Effector CD4-positive, alpha-beta T cell (primary cell): ENCODE data around the gene MKRN1.
"Not testable (repeated sequence)": the region's sequence is repeated elsewhere in the genome, so short reads cannot be mapped to it uniquely, and the experiment has no call there.

ENCODE experiments used
- DNase-seq: peaks from one replicate; pipeline ENCODE4 v3.0.0-alpha.2; 2020
- total RNA-seq: gene quantifications from one replicate; lab custom pipeline; 2026; lab: John Stamatoyannopoulos, UW

The MKRN1 gene, protein sequence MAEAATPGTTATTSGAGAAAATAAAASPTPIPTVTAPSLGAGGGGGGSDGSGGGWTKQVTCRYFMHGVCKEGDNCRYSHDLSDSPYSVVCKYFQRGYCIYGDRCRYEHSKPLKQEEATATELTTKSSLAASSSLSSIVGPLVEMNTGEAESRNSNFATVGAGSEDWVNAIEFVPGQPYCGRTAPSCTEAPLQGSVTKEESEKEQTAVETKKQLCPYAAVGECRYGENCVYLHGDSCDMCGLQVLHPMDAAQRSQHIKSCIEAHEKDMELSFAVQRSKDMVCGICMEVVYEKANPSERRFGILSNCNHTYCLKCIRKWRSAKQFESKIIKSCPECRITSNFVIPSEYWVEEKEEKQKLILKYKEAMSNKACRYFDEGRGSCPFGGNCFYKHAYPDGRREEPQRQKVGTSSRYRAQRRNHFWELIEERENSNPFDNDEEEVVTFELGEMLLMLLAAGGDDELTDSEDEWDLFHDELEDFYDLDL
- 198 reads per million, percentile 92 among the genes with 10 or more reads in this experiment for total RNA-seq

DNA sequence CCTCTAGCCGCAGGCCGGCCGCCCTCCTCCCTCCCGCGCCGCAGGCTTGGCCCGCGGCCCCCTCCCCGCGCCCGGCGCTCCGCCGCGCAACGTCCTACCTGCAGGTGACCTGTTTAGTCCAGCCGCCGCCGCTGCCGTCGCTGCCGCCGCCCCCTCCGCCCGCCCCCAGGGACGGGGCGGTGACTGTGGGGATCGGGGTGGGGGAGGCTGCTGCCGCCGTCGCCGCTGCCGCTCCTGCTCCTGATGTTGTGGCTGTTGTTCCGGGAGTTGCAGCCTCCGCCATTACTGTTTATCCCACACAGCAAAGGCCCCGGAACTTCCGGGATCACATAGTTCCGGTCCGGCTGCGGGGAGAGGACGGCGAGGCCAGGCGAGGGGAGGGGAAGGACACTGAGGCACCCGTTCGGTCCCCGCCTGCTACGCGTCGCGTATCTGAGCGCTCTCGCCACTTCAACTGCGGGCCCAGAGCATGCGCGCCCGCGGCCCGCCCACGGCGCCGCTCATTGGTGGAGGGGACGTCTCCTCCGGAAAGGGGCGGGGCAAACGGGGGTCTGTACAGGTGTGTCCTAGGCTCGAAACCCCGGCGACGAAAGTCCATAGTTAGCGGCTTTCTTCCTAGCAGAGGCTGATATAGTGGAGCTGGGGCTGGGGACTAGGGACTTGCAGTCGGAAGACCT, at the start of gene MKRN1:
TSS of gene MKRN1 (minus strand) at position 444 of the 677 bp plus-strand sequence. CDS start at position 283, 161 bp downstream.
- DNase-seq = peak; percentile 86

DNA sequence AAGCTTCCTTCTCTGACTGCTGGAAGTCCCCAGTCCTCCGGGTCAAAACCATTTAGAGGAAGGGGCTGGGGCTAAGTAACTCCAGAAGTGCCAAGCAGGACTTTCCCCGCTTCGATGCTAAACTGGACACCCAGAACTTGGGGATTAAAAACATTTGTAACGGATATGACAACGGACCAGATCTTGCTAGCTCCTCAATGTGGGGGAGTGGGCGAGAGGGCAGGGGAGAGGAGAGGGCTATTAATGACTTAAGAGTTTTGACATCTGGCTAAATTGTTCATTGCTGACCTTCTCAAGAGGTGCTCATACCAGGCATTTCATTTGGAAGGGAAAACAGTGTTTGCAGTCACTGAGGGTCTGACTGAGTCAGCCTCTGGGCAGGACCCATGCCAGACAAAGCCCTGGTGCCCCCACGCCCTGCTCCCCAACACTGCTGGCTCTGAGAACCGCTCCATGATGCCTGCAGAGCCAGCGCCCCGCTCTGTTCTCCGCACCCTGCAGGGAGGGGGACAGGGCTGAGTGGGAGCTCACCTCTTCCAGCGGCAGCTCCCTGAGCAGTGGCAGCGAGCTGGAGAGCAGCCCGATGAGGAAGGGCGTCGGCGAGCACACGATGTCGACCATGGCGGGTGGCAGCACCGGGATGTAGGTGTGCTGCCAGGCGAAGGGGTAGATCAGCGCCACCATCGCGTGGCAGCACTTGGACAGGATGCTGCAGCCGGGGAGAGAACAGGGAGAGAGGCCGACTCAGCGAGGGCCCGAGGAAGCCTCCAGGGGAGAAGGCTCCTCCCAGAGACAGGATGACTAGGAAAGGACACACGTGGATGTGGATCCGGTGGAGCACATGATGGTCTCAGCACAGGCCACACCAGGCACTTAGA, 47.7 kb upstream of the MKRN1 start:
- no peak for DNase-seq

DNA sequence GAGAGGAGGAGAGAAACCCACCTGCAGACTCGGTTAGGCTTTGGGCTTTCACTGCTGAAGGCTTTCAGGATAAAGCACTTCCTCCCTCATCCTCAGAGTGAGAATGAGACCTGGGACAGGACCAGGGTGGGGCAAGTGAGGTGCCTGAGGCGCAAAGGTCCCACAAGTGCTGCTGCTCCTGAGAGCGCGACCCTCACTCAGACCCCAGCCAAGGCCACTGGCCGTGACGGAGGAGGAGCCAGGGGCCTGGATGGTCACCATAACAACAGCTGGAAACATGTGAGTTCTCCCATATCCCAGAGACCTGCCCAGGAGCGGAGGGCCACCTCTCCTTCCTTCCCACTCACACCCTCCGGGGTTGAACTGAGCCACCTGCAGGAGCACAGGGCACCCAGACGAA, 46.9 kb upstream of the MKRN1 start:
- no peak for DNase-seq

DNA sequence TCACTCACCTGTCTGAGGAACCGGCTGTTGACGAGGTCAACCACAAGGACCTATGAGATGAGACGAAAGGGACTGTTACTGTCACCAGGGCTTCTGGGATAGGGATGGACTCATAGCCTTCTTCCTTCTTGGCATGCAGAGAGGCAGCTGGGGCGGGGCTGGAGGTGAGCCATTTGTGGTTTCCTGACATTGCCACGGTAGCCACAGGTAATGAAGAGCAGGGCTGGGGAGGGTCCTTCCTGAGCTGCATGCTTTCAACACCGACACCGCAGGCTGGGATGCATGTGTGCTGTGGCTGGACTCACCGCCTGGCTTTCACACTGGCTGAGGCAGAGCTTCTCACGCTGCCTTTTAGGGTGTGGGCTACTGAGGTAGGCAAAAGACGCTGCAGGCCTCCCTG, 46.4 kb upstream of the MKRN1 start:
- DNase-seq = no peak

DNA sequence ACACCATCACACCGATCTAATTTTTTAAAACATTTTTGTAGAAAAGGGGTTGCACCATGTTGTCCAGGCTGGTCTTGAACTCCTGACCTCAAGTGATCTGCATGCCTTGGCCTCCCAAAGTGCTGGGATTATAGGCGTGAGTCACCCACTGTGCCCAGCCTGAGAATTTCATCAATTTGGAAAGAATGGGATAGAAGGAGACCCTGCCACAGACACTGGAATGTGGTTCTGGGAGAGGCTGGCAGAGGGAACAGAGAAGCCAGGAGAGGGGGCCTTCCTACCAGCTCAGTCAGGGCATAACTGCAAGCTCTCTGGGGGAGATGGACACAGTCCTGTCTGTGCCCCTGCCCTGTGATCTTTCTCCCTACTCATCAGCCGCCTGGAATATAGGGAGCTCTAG, 42.1 kb upstream of the MKRN1 start:
- DNase-seq = no peak

DNA sequence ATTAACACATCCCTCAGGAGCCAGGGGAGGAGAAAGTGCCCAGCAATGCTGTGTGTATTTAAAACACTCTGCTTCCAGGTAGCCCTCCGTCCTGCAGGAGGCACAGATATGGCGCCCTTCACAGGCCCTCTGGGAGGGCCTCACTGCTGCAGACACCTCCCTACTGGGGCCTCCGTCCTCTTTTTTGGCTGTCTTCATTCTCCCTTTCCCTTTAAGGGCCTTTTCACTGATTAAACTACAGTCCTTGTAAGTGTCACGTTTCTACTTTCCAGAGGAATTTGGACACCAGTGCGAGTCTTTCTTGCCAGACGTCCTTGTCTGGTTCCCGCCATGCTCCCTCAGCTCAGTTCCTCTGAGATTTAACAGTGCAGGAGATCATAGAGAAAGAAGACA, 39.7 kb upstream of the MKRN1 start:
- no peak for DNase-seq

DNA sequence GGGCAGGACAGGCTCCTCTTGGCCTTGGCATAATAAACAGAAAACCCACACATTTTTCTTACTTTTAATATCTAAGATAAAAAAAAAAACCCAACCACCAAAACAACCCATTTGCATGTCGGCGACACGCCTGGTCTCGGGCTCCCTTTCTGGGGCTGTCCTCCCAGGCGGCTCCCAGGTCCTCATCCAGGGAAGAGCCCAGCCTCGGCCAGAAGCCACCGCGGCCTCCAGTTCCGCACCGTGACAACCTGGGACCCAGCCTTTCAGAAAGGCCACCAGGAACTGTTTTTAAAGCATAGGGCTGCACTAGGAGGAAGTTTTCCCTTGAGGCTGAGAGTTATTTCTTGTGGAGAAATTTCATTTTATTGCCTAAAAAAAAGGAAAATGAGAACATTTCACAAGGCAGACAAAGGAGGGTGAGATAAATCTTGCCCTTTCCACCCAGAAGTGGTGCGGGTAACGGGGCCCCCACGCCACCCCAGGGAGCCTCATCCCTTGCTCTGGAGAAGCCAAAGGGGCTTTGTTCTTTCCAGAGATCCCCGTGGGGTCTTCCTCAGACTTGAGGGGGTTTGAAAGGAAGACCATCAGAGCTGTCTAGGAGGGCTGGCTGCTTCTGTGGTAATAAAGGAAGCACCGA, 39.2 kb upstream of the MKRN1 start:
- DNase-seq = no peak

DNA sequence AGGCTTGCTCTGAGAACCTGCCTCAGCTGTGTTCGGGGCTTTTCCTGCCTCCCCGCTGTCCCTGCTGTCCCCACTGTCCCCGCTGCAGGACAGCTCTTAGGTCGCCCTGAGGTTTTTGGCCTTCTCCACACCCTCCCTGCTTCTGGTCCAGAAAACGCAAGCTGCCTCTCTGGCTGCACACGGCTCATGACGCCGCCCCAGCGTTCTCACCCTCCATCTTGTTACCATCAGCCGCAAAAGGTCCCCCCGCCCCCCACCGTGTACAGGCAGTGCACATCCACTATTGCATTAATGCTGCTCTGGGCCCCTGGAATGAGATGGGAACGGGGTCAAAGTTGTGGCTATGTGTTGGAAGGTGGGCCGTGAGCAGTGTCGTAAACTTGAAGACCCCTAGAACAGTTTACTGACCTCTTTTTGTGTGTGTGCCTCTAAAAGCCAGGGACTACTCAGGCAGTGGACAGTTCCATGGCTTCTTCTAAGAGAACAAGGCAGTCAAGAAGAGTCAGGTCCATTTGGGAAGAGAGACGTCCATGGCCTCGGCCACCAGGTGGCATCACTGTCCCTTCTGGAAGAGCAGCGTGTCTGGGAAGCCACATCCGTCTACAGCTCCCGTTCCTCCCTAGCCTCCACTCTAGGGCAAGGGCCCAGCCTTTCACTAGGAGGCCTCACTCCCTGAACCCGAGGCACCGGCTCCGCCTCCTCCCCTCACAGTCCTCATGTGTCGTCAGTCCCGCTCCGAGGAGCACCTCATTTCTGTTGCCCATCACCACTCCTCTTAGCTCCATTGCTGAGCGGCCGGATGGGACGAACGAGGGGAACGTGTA, 38.5 kb upstream of the MKRN1 start:
- peak; percentile 44 for DNase-seq

DNA sequence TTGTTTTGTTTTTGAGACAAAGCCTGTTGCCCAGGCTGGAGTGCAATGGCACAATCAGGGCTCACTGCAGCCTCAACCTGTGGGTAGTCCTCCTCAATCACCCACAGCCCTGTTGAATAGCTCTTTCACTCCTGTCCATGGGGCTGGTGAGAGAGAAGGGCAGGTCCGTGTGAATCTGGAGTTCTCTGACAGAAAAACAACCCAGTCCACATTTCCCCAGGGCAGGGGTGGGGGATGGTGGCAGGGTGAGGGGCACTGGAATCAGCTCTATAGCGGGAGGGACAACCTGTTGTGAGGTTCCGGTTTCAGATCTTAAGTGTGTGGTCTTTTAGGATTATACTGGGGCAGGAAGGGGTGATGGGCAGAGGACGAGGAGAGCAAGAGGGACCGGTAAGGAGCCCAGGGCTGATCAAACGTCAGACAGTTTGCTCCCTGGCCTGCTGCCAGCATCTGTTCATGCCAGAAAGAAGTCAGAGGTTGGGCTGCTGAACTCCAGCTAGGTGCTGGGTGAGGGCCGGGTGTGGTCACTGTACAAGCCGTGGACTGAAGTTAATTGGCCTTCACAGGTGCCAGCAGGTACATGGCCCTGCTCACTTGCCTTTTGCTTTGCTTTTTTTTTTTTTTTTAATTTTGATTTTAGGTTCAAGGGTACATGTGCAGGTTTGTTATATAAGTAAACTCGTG, 33.2 kb upstream of the MKRN1 start:
- no peak for DNase-seq

DNA sequence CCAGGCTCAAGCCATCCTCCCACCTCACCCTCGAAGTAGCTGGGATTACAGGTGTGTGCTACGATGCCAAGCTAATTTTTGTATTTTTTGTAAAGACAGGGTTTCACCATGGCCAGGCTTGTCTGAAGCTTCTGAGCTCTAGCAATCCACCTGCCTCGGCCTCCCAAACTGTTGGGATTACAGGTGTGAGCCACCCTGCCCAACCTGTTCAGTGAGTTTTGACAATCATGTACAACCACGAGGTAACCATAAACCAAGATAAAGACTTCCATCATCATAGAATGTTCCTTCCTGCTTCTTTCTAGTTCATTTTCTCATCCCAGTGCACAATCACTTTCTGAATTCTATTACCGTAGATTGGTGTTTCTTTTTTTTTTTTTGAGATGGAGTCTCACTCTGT, 30.5 kb upstream of the MKRN1 start:
- no peak for DNase-seq

DNA sequence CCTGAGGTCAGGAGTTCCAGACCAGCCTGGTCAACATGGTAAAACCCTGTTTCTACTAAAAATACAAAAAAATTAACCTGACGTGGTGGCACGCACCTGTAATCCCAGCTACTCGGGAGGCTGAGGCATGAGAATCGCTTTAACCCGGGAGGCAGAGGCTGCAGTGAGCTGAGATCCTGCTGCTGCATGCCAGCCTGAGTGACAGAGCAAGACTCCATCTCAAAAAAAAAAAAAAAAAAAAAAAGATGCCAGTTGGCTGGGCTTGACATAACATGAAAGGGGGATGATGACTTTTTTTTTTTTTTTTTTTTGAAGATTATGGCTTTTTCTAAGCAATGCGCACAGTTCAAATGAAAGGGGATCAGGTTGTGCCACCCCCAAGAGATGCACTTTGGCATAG, 28.3 kb upstream of the MKRN1 start:
- DNase-seq = not testable (repeated sequence)

DNA sequence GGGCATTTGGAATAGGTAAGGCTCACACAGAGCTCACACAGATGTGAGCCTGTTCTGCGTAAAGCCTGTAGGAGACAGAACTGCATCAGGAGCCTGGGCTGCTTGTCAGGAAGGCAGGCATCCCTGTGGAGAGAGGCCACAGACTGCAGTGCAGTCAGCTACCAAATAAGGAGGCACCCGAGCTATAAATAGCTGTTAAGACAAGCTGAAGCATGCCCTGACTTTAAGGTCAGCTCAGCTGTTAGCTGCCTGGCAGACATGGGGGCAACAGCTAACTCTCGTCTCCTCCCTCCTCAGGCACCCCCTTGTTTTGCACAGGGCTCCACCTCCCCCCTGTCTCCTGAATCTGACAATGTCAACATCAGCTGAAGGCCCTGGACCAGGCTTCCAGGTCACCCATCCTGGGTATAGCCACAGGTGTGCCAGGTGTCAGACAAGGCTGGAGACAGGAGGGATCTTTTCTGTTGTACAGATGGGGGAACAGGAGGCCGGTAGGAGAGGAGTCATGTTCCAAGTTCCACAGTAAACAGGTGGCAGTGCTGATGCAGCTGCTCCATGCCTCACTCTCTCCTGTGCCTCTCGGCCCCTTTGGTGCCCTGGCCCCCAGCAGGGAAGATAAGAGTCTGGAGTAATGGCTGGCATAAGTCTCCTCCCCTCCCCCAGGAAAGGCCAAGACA, 27.6 kb upstream of the MKRN1 start:
- DNase-seq = no peak

DNA sequence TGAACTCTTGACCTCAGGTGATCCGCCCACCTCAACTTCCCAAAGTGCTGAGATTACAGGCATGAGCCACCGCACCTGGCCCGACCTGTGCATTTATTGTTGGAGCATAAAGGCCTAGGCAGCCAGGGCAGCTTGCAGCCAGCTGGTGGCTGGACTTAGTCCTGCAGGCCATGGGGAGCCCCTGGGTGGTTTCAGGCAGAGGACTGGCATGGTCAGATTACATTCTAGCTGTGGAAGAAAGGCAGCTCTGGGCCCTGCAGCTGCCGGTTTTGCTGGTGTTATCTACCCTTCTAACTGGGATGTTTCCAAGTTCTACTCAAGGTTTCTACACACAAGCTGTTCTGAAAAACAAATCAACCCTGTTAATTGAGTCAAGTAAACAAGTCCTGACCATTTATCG, 22.7 kb upstream of the MKRN1 start:
- no peak for DNase-seq

DNA sequence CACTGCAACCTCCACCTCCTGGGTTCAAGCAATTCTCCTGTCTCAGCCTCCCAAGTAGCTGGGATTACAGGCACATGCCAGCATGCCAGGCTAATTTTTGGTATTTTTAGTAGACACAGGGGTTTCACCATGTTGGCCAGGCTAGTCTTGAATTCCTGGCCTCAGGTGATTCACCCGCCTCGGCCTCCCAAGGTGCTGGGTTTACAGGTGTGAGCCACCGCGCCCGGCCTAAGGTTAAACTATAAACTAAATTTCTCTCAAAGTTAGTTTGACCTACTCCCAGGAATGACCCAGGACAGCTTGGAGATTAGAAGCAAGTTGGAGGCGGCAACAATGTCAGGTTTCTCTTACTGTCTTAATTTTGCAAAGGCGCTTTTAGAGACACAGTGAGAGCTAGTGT, 18.5 kb upstream of the MKRN1 start:
- not testable (repeated sequence) for DNase-seq

DNA sequence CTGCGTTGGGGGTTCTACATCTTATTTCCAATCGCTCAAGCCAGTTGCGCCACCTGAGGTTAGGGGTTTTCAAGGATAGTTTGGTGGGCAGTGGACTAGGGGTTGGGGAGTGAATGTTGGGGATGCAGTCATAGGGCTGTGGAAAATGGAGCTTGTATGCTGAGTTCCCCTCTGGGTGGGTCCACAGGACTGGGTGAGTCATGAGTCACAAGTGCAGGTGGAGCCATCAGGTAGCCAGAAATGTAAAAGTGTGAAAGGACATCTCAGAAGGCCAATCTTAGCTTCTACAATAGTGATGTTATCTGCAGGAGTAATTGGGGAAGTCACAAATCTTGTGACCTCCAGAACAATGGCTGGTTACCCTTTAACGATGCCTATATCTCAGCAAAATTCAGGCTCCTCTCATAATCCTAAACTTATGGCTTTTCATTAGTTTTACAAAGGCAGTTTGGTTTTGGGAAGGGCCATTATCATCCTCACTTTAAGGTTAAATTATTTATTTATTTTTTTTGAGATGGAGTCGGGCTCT, 18.0 kb upstream of the MKRN1 start:
- DNase-seq = no peak

DNA sequence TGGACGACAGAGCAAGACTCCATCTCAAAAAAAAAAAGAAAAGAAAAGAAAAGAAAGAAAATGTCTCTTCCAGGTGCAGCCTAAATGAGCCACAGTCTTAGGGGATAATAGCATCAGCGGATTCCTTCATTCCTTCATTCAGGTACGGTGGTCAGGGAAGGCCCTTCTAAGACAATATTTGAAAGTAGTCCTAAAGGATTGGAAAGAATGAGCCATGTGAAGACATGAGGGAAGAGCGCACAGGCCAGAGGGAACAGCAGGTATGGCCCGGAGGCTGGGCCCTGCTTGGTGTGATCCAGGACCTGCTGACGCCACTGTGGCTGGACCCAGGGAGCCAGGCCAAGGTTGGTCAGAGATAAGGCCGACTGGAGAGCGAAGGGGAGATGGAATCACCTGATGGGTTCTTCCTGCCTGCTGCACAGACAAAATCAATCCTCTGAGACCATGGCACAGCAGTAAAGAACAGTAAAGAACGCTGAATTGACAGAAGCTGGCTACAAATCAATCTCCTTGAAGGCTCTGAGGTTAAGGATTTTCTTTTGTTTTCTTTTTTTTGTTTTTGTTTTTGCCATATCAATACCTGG, 16.3 kb upstream of the MKRN1 start:
- no peak for DNase-seq

DNA sequence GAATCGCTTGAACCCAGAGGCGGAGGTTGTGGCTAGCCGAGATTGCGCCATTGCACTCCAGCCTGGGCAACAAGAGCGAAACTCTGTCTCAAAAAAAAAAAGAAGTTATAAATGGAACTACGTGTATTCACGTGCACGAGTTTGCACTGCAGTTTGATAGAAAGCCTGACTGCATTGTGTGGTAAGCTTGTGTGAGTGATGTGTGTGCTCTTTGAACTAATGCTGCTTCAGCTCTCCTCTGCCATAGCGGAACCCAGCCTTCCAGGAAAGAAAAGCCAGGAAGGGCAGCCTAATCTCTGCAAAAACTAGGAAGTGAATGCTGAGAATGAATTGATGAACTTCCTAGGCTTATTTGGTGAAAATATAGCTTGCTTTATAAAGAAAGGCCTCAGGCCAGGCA, 15.6 kb upstream of the MKRN1 start:
- no peak for DNase-seq

DNA sequence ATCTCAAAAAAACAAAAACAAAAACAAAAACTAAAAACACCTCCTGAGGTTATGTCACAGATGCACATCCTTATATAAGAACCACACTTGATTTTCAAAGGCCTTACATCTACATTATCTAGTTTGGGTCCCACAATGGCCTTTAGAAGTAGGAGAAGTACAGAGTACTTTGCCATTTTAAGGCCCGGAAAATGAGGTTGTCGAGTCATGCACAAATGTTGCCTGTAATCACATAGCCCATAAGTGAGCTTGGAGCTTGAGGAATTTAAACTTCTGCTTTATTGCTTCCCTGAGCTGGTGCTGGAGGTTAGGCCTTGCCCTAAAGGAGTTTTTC, 9.7 kb upstream of the MKRN1 start:
- no peak for DNase-seq

DNA sequence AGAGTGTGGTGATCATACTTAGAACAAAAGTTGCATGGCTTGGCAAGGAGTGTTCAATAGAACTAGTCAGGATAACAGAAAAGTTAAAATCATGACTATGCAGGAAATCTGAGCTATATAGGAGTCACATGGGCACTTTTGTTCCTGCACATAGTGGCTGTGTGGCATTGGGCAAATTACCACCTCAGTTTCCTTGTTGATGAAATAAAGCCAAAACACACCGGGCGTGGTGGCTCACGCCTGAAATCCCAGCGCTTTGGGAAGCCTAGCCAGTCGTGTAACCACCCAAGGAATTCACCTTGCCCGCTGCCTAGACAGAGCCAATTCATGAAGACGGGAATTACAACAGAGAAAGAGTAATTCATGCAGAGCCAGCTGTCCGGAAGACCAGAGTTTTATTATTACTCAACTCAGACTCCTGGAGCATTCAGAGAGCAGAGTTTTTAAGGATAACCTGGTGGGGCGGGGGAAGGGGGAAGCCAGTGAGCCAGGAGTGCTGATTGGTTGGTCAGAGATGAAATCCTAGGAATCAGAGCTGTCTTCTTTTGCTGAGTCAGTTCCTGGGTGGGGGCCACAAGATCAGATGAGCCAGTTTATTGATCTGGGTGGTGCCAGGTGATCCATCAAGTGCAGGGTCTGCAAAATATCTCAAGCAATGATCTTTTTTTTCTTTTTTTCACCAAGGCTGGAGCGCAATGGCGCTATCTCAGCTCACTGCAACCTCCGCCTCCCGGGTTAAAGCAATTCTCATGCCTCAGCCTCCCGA, 6.4 kb upstream of the MKRN1 start:
- no peak for DNase-seq
